ENCODE data around the gene CHTOP.

Gene CHTOP

GRCh38 chr1:153673511-153673910 lies 39.6 kb downstream of the CHTOP start:
- Histone ChIP-seq H3K27ac (ENCODE audit: low read depth, low read length) (no peak overlapping the region), H3K4me2 (ENCODE audit: low read length) (no peak overlapping the region), H3K79me2 (ENCODE audit: control insufficient read depth, low read length) (peaks cover 23% of the 10 kb centered on the region), H3K4me1 (ENCODE audit: control insufficient read depth, low read length) (peaks cover 18% of the 10 kb centered on the region), H3K9me2 (replicated peaks; ENCODE audit: control insufficient read depth, low read length) (no peaks in the 10 kb centered on the region), H3K4me3 (ENCODE audit: low read length) (no peak overlapping the region), H3K27me3 (ENCODE audit: control insufficient read depth, low read length) (peaks cover 7% of the 10 kb centered on the region), H3F3A (ENCODE audit: control insufficient read depth, insufficient read depth) (peaks cover 9% of the 10 kb centered on the region; the same call in 1 of the 2 replicates), H3K9me3 (ENCODE audit: control insufficient read depth, insufficient read depth, low read length) (no peaks in the 10 kb centered on the region), H3K36me3 (ENCODE audit: control insufficient read depth, low read length) (peaks cover 22% of the 10 kb centered on the region), H4K20me1 (ENCODE audit: control insufficient read depth, insufficient read depth, low read depth, low read length) (no peaks in the 10 kb centered on the region)
- TF ChIP-seq CTCF (IDR thresholded peaks at IDR 0.05; ENCODE audit: low read depth, low read length, poor library complexity, severe bottlenecking): no peak
- no peak for TF ChIP-seq EZH2phosphoT487 (IDR thresholded peaks at IDR 0.05; ENCODE audit: borderline replicate concordance, low read length)

GRCh38 chr1:153677718-153678518 lies 44.1 kb downstream of the CHTOP start:
- Histone ChIP-seq H3K4me2 (ENCODE audit: low read length) (peak overlapping the region; percentile 20; the same call in 1 of the 2 replicates), H3F3A (ENCODE audit: control insufficient read depth, insufficient read depth) (no peaks in the 10 kb centered on the region), H3K36me3 (ENCODE audit: control insufficient read depth, low read length) (no peaks in the 10 kb centered on the region), H3K79me2 (ENCODE audit: control insufficient read depth, low read length) (no peaks in the 10 kb centered on the region), H3K27ac (ENCODE audit: low read depth, low read length) (no peak overlapping the region), H4K20me1 (ENCODE audit: control insufficient read depth, insufficient read depth, low read depth, low read length) (no peaks in the 10 kb centered on the region), H3K27me3 (ENCODE audit: control insufficient read depth, low read length) (peaks cover 45% of the 10 kb centered on the region), H3K4me3 (ENCODE audit: low read length) (no peak overlapping the region), H3K9me3 (ENCODE audit: control insufficient read depth, insufficient read depth, low read length) (no peaks in the 10 kb centered on the region), H3K4me1 (ENCODE audit: control insufficient read depth, low read length) (peaks cover 9% of the 10 kb centered on the region), H3K9me2 (replicated peaks; ENCODE audit: control insufficient read depth, low read length) (no peaks in the 10 kb centered on the region)
- TF ChIP-seq CTCF (IDR thresholded peaks at IDR 0.05; ENCODE audit: low read depth, low read length, poor library complexity, severe bottlenecking): peak; percentile 99
- TF ChIP-seq EZH2phosphoT487 (IDR thresholded peaks at IDR 0.05; ENCODE audit: borderline replicate concordance, low read length): no peak

GRCh38 chr1:153678519-153679336 lies 44.9 kb downstream of the CHTOP start, which contains the start of gene NPR1:
Gene NPR1 (plus strand): TSS chr1:153678688. CDS start chr1:153679109, 421 bp downstream.
- H3K27me3 ChIP-seq (ENCODE audit: control insufficient read depth, low read length): peaks cover 51% of the 10 kb centered on the region
- H3K79me2 ChIP-seq (ENCODE audit: control insufficient read depth, low read length): no peaks in the 10 kb centered on the region
- no peaks in the 10 kb centered on the region for H4K20me1 ChIP-seq (ENCODE audit: control insufficient read depth, insufficient read depth, low read depth, low read length)
- peak within 1 kb of the TSS; percentile 54 for H3K4me2 ChIP-seq (ENCODE audit: low read length)
- H3K4me1 ChIP-seq (ENCODE audit: control insufficient read depth, low read length): peaks cover 9% of the 10 kb centered on the region
- H3K36me3 ChIP-seq (ENCODE audit: control insufficient read depth, low read length): no peaks in the 10 kb centered on the region
- H3K27ac ChIP-seq (ENCODE audit: low read depth, low read length): no peak within 1 kb of the TSS
- peak within 1 kb of the TSS; percentile 48 for H3K4me3 ChIP-seq (ENCODE audit: low read length)
- no peaks in the 10 kb centered on the region for H3K9me3 ChIP-seq (ENCODE audit: control insufficient read depth, insufficient read depth, low read length)
- TF ChIP-seq CTCF (IDR thresholded peaks at IDR 0.05; ENCODE audit: low read depth, low read length, poor library complexity, severe bottlenecking) (no peak), EZH2phosphoT487 (IDR thresholded peaks at IDR 0.05; ENCODE audit: borderline replicate concordance, low read length) (no peak)
- H3K9me2 ChIP-seq (replicated peaks; ENCODE audit: control insufficient read depth, low read length): no peaks in the 10 kb centered on the region
- H3F3A ChIP-seq (ENCODE audit: control insufficient read depth, insufficient read depth): no peaks in the 10 kb centered on the region

Measured in DOHH2 (cell line).